Measurements from ENCODE around the gene ILDR1.

- TF ChIP-seq POLR2AphosphoS5 (IDR thresholded peaks at IDR 0.05) (no peak), CTCF (IDR thresholded peaks at IDR 0.05) (no peak), POLR2A (IDR thresholded peaks at IDR 0.05) (no peak)
These were observed 9.2 kb downstream of the ILDR1 start for GRCh38 chr3:122012821-122013220.

Data from sigmoid colon (tissue), 4 donors.